ENCODE data around the gene SENP1.
A peak's percentile ranks its signal among the peaks of the same experiment; 100 is the strongest.

Gene SENP1

DNA sequence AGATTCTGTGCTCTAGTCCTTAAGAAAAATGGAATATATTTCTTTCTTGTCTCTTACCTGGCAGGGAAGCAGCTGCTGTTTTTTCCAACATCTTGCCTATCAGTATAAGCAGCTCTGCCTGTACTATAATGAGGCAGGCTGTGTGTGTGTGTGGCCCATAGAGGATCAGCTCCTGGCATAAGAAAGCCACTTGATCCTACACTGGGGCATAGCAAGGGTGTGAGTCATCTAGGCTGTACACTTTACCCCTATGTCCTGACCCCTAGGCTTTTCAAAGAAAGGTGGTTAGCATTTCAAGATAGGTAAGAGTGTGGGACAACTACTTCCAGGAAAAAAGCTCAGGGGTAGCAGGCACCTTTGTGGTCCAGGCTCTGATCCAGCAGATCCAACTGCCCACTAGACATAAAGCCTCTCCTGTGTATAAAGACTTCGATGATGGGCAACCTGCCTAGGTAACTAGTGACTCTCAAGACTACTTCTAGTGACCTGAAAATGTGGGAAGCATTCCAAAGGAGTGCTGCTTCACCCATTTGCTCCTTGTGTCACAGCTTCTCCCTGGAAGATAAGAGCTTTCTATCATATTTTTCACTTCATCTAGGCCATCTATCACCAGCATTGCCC is 4.9 kb upstream of the SENP1 start:
- no peak for DNase-seq

DNA sequence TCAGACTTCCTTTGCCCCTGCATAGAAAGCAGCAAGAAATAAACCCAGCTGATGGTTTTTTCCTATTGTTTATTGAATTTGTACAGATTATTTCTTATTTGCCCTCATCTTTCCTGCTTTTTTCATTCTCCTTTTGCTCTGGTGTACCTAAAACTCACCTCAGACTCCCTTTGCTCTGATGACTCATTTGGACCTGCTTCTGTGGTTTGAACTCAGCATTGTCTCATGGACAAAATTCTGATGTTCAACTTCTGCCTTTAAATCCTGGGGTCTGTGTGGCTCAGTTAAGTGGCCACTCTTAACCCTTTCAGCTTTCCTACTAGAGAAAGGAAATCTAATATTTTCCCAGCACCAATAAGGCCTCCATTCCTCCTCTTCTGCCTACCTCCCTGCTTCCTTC is 3.5 kb upstream of the SENP1 start:
- DNase-seq: no peak

DNA sequence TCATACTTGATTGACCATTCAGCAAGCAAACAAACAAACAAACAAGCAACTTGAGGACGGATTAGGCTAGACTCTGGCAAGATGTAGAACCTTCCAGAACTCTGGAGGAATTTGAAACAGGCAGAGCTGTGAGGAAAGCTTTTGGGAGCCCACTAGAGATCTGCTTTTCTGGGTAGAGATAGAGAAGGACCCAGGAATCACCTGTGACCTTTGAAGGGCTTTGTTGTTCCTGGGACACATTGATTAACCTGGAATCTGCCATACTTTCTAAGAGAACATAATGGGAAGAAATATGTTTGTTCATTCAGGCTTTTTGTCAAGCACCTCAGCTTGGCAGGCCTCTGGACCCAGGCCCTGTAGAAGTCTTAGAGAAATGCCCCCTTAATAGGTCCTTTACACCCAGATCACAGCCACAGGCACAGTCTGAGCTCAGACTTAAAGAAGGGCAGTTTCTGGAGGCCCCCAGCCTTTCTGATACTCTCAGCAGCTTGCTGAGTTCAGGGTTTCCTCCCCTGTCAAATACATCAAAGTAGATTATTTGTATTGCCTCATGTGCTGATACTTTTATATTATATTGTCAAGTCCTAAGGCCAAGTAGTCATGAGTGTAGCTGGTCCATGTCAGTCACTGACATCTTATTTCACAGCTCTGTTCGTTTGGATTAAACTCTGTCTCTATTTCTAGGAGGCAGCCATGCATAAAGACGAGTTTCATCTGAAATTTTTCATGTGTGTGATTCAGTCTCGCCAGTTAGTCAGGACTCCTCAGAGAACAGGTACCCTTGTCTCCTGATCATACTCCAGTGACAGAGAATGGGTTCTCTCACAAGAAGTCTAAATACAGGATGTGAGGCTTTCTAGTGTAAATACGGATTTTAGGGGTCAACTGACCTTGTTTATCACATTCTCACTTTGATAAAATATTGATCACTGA is 1.1 kb upstream of the SENP1 start:
- no peak for DNase-seq

- peak; percentile 27 for DNase-seq
Measured at GRCh38 chr12:48105321-48105866, 485 bp downstream of the SENP1 start.

DNA sequence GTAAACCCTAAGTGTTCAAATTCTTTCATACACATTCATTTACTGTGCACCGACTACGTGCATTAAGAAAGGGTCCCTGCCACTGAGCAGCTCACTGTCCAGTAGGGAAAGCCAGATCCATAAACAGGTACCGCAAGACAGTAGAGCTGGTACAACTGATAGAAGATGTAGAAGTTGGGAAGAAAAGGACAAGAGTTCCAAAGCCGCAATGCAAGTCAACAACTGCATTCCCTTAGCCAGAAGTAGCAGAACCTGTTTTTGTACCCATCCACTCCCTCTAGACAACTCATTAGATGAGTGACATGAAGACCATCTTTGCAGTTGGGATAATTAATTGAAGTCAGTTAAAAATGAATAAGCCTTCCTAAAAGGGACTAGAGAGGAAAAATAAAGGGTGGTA is 1.3 kb downstream of the SENP1 start:
- DNase-seq: no peak

GRCh38 chr12:48092611-48093010 is 13.3 kb downstream of the SENP1 start:
- DNase-seq: no peak

GRCh38 chr12:48086327-48086726 is 19.6 kb downstream of the SENP1 start:
- no peak for DNase-seq

DNA sequence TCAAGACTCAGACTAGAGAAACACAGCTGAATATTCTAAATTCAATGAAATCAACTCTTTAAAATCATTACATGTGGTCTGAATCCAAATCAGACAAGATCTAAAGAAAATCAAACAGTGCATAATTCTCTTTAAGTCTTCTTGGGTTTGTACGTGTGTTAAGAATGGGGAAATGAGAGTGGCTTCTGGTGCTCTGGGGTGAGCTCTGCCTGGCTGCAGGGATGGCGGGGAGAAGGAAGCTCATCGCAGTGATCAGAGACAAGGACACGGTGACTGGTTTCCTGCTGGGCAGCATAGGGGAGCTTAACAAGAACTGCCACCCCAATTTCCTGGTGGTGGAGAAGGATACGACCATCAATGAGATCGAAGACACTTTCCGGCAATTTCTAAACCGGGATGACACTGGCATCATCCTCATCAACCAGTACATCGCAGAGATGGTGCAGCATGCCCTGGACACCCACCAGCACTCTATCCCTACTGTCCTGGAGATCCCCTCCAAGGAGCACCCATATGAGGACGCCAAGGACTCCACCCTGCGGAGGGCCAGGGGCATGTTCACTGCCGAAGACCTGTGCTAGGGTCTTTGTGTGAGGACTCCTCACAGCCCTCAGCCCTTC is 20.9 kb downstream of the SENP1 start:
- no peak for DNase-seq

GRCh38 chr12:48084066-48084465 is 21.8 kb downstream of the SENP1 start:
- no peak for DNase-seq

DNA sequence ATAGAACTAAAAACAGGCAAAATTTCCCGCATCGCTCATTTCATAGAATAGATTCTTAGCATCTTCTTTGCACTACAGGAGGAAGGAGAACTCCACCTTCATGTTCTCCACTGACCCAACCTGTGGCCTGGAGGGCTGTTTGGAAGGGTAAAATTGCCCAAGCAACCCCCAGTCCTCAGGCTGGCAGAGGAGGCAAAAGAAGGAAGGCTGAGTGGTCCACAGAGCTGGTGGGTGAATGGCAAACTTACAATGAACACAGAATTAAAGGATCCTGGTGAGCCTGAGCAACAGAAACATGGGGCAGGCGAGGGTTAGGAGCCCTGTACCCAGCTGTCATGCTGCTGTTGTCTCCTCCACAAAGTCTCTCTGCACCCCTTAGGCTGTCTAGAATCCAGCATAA is 25.1 kb downstream of the SENP1 start:
- DNase-seq: no peak

DNA sequence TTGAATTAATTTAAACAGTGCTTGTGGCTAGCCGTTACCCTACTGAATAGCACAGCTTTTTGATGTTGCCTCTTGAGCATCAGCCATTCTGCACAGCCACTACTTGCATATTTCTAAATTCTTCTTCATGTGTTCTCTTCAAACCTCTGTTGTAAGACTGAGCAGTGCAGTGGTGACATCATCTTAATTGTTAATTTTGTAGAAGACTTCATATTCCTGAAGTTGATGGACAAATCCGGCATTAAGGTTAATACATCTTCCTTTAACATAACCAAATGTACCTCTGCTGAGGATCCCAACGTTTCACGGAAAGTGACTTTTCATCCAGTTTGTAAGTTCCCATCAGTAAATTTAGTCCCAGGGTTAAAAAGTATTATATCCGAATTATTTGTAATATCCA is 25.6 kb downstream of the SENP1 start:
- no peak for DNase-seq

DNA sequence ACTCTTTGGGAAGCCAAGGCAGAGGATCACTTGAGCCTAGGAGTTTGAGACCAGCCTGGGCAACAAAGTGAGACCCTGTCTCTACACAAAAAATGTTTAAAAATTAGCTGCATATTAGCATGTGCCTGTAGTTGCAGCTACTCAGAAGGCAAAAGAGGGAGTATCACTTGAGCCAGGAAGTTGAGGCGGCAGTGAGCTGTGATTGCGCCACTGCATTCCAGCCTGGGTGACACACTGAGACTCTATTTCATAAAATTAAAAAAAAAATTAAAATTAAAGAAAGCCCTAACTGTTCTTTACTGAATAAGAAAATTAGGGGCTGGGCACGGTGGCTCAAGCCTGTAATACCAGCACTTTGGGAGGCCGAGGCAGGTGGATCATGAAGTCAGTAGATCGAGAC is 27.0 kb downstream of the SENP1 start:
- DNase-seq: no peak

- DNase-seq: no peak
Measured at GRCh38 chr12:48077111-48077510, 28.8 kb downstream of the SENP1 start.

DNA sequence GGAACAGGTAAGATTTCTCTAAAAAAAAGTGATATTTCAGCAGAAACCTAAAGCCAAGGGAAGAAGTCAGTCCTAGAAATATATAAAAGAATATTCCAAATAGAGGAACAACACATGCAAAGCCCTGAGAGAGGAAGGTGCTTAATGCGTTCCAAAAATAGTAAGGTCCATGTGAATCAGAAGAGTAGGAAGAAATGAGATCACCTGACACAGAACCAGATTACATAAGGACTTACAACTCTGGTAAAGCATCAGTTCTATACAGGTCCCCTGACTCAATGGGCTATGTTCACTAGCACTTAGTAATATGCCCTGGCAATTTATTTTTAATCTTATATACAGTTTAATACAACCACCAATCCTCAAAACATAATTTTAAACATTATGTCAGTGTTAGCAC is 30.0 kb downstream of the SENP1 start:
- no peak for DNase-seq

DNA sequence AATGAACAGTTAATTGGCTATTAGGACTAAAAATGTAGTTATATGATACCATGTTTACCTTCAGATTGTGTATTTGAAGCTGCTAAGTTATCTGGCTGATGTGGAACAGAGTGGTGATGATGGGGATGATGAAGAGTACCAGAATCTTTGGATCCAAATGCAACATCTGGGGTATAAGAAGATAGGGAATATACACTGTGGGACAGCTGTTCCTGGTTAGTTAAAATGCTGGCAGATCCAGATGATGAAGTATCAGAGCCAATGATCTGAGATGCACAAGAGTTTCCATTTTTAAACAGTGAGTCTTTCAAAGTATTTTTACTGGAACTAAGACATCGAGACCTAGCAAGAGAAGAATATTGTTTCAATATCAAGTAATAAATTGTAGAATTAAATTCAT is 31.6 kb downstream of the SENP1 start:
- DNase-seq: no peak

GRCh38 chr12:48072266-48072665 is 33.6 kb downstream of the SENP1 start:
- DNase-seq: no peak

DNA sequence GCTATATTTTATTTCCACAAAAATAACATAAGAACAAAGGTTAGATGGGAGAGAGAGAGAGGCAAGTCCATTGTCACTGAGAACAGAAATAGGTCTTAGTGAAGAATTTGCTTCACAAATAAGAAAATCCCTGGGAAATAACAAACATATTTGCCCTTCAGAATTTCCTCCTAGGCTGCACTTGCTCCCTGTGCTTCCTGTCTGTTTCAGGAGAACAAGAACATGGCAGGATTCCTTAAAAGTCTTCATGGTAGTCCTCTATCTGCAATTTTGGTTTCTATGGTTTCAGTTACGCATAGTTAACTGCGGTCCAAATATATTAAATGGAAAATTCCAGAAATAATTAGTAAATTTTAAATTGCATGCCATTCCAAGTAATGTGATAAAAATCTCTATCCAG is 34.1 kb downstream of the SENP1 start:
- no peak for DNase-seq

- no peak for DNase-seq
Measured at GRCh38 chr12:48070731-48071130, 35.1 kb downstream of the SENP1 start.

DNA sequence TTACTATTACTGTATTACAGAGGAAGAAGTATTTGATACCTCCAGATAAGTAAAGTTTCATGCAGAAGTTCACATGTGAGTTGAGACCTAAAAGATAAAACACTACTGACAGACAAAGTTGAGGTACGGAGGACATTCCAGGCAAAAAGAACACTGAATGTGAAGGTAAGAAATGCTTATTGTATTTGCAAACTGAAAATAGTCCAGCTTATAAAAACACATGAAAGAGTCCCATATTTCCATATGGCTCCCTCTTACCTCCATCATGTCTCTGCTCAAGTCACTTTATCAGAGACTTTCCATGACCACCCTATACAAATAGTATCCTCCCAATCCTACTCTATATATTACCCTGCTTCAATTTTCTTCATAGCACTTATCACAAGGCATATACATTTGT is 35.8 kb downstream of the SENP1 start:
- no peak for DNase-seq

DNA sequence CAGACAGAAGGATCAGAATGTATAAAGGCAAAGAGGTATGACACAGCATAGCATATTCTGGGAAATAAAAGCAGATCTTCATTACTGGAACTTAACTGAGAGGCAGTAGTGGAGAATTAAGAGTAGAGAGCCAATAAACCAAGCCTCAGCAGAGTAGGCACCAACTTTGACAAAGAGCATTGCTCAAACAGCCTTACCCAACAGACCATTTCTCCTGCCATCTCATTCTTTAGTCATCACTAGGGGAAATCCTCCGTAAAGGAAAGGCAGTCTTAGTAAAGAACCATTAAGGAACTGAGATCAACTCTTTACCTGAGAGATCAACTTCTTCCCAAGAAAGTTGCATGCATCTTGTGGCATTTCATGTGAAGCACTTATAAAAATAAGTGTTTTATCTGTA is 36.6 kb downstream of the SENP1 start:
- no peak for DNase-seq

DNA sequence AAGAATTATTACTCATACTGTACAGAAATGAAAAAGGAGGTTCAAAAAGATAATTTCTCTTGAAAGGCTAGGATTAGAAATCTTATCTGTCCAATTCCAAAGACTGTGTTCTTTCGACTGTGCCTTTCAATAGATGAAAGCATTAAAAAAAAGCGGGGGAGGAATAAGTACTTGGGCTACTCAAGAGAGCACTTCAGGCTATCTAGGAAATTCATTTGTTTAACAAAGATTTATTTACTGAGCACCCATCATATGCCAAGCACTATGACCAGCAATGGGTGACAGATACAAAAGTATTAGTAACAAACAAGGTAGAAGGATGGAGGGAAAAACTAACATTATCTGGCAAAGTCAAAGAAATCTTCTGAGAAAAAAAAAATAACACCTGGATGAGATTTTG is 37.4 kb downstream of the SENP1 start:
- no peak for DNase-seq

DNA sequence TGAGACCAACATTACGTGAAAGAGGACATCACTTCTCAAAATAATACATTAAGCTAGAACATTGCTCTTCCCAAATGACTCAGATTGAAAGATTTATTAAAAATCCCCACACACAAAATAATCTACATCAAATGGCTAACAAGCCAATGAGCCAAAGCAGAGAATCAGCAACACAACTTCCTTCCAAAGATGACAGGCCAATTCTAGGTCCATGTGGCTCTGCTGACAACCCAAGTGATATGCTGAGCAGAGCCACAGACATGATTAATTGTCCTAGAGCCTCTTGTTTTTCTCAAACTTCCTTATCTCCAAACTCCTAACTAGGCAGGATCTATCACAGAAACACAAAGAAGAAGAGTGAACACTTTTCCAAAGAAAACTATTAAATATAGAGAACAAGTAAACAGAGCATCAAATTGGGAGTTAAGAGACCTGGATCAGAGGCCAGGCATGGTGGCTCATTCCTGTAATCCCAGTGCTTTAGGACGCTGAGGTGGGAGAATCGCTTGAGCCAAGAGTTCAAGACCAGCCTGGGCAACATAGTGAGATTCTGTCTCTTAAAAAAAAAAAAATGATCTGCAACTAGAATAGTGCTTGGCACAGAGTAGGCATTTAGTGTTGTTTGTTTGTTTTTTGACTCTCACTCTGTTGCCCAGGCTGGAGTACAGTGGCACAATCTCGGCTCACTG is 38.5 kb downstream of the SENP1 start:
- DNase-seq: no peak

GRCh38 chr12:48065041-48065440 is 40.8 kb downstream of the SENP1 start:
- no peak for DNase-seq

All from NCI-H510A treated with DMSO at 0.1 percent for 48 hours (cell line).